Right lobe of liver (tissue), 6 donors: ENCODE data around the gene MEIKIN. TPM values are rescaled to one million over a fixed set of nuclear protein-coding genes. Genes with fewer than 3 reads are reported as not detected.
"Not testable (repeated sequence)": the region's sequence is repeated elsewhere in the genome, so short reads cannot be mapped to it uniquely, and the experiment has no call there.

Source experiments
- ATAC-seq, 4 donors: fragments of 200-7000 bp; cut with Tn5 transposase; one replicate each; pipeline ENCODE4 v1.9.1; 2020; ENCODE audit warnings: mild to moderate bottlenecking in 4 of 4, moderate library complexity in 4 of 4
- DNase-seq, 3 donors: peaks; one replicate each; pipeline ENCODE4 v3.0.0-alpha.2; 2020
- H3K27ac ChIP-seq, 3 donors: fragments of 200-600 bp; one replicate each; pipeline ENCODE4 v1.8.0; 2022
- H3K27me3 ChIP-seq, 2 donors: fragments of 200-600 bp; one replicate each; pipeline ENCODE4 v1.8.0; 2022
- H3K36me3 ChIP-seq, 4 donors: fragments of 200-600 bp; sonication (generic) in 1 of 4; one replicate each; pipeline versions ENCODE4 v1.5.1 to v1.8.0; 2017 to 2022; ENCODE audit warnings: control low read depth in 1 of 4
- H3K4me1 ChIP-seq, 4 donors: fragments of 200-600 bp; sonication (generic) in 1 of 4; one replicate each; pipeline versions ENCODE4 v1.5.1 to v1.8.0; 2017 to 2022; ENCODE audit warnings: control low read depth in 1 of 4
- H3K4me3 ChIP-seq, 3 donors: fragments of 200-600 bp; one replicate each; pipeline ENCODE4 v1.8.0; 2022
- H3K9me3 ChIP-seq, 4 donors: fragments of 200-600 bp; sonication (generic) in 1 of 4; one replicate each; pipeline versions ENCODE4 v1.5.1 to v1.8.0; 2017 to 2022; ENCODE audit warnings: control low read depth in 1 of 4
- POLR2A ChIP-seq: fragments of 450-650 bp; IDR thresholded peaks from one replicate; pipeline ENCODE4 v1.6.1; 2017; ENCODE audit warnings: antibody characterized with exemption, mild to moderate bottlenecking
- WGBS: methylation state at CpG from one replicate; pipeline ENCODE4 v1.1.6; 2018; ENCODE audit warnings: low coverage, low lambda C conversion rate; ENCODE audit not compliant: insufficient coverage; ENCODE audit errors: missing lambda C conversion rate; 5-methylcytosine and 5-hydroxymethylcytosine counted together
- intact Hi-C, 2 donors: fragments of 100-400 bp; cut with DNase I; formaldehyde crosslinking; loops; one replicate each; pipeline versions ENCODE4 v1.11.2 to v1.14.1; 2022
- total RNA-seq, 6 experiments: library from RNA; depleted of rRNA in 2 of 6; stranded (reverse); fragments of >200 nt in 2 of 6; fragmentation: NEBNext Ultra II Directional in 3 of 6; extraction: Animal tissue kit (Norgen Biotek cat#: 25700) in 3 of 6; gene quantifications; one replicate each; pipeline versions ENCODE4 v1.1.0 to v1.2.4, GENCODE V29; 2016 to 2023
- TF ChIP-seq, protein P1 (sequence below), 4 donors: fragments of 200-600 bp in 3 of 4; fragments of 450-650 bp in 1 of 4; IDR thresholded peaks; one replicate each; pipeline versions ENCODE4 v1.5.1 to v1.8.0; 2016 to 2022; ENCODE audit warnings: antibody characterized with exemption in 4 of 4, mild to moderate bottlenecking in 2 of 4
- donor health status: DM: no; HTN: yes; CAD: no.
- donor health status: DM: no; HTN: no; CAD: no.
- donor health status: DM: no; HTN: no; CAD: no.
- donor health status: DM: no; HTN: yes; CAD: no.
- donor health status: DM: no; HTN: yes; CAD: no.

The MEIKIN gene
- total RNA-seq, 6 experiments from 2014 or later: 0.55 TPM; not detected in 5

DNA sequence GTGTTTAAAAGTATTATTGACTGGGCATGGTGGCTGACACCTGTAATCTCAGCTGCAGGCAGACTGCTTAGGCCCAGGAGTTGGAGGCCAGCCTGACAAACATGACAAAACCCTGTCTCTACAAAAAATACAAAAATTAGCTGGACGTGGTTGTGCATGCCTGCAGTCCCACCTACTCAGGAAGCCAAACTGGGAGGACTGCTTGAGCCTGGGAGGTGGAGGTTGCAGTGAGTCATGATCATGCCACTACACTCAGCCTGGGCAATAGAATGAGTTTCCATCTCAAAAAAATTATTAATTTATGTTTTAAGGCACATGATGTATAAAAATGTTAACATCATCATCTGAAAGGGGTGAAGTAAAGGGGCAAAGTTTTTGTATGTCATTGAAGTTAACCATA, 98.9 kb downstream of the MEIKIN start:
- peaks cover 0 to 2% (median 0%) of the 10 kb centered on the region in 4 donors for H3K9me3 ChIP-seq
- H3K4me3 ChIP-seq: no peak overlapping the region
- H3K36me3 ChIP-seq: no peaks in the 10 kb centered on the region
- 14% methylated on average over 1 of the region's 1 CpG for WGBS
- no peak overlapping the region for H3K27ac ChIP-seq
- TF ChIP-seq, protein P1, sequence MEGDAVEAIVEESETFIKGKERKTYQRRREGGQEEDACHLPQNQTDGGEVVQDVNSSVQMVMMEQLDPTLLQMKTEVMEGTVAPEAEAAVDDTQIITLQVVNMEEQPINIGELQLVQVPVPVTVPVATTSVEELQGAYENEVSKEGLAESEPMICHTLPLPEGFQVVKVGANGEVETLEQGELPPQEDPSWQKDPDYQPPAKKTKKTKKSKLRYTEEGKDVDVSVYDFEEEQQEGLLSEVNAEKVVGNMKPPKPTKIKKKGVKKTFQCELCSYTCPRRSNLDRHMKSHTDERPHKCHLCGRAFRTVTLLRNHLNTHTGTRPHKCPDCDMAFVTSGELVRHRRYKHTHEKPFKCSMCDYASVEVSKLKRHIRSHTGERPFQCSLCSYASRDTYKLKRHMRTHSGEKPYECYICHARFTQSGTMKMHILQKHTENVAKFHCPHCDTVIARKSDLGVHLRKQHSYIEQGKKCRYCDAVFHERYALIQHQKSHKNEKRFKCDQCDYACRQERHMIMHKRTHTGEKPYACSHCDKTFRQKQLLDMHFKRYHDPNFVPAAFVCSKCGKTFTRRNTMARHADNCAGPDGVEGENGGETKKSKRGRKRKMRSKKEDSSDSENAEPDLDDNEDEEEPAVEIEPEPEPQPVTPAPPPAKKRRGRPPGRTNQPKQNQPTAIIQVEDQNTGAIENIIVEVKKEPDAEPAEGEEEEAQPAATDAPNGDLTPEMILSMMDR (IDR thresholded peaks at IDR 0.05): no peak
- TF ChIP-seq POLR2A: no peak
- intact Hi-C loops: no loop called here
- no peaks in the 10 kb centered on the region for H3K27me3 ChIP-seq
- ATAC-seq: no peak
- no peaks in the 10 kb centered on the region for H3K4me1 ChIP-seq
- DNase-seq: no peak

DNA sequence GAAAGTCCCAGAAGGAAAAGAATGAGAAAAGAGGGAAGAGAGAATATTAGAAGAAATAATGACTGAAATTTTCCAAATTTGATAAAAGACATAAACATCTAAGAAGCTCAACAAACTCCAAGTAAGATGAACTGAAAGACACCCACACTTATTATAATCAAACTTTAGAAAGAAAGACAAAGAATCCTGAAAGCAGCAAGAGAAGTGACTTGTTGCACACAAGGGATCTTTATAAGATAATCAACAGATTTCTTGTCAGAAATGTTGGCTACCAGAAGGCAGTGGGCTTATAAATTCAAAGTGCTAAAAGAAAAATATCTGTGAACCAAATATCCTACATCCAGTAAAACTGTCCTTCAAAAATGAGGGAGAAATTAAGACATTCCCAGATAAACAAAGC, 99.6 kb downstream of the MEIKIN start:
- ATAC-seq (no peak), DNase-seq (no peak)
- no peak for TF ChIP-seq POLR2A
- TF ChIP-seq, protein P1 (IDR thresholded peaks at IDR 0.05): no peak
- intact Hi-C loops: no loop called here
- Histone ChIP-seq H3K27ac (no peak overlapping the region), H3K4me3 (no peak overlapping the region), H3K9me3 (peaks cover 0 to 2% (median 0%) of the 10 kb centered on the region in 4 donors), H3K36me3 (no peaks in the 10 kb centered on the region), H3K4me1 (no peaks in the 10 kb centered on the region), H3K27me3 (no peaks in the 10 kb centered on the region)

DNA sequence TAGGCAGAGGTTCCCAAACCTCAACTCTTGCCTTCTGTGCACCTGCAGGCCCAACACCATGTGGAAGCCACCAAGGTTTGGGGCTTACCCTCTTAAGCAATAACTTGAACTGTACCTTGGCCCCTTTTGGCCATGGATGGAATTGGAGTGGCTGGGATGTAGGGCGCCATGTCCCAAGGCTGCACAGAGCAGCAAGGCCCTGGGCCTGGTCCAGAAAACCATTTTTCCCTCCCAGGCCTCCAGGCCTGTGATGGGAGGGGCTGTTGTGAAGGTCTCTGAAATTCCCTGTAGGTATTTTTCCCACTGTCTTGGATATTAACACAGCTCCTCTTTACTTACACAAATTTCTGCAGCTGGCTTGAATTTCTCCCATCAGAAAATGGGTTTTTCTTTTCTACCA, 102.5 kb downstream of the MEIKIN start:
- H3K4me1 ChIP-seq, H3K27me3 ChIP-seq, H3K9me3 ChIP-seq, intact Hi-C loops, ATAC-seq, H3K27ac ChIP-seq, H3K36me3 ChIP-seq, DNase-seq, H3K4me3 ChIP-seq: not testable (repeated sequence)
- 100% methylated on average over 1 of the region's 1 CpG for whole genome bisulfite sequencing

DNA sequence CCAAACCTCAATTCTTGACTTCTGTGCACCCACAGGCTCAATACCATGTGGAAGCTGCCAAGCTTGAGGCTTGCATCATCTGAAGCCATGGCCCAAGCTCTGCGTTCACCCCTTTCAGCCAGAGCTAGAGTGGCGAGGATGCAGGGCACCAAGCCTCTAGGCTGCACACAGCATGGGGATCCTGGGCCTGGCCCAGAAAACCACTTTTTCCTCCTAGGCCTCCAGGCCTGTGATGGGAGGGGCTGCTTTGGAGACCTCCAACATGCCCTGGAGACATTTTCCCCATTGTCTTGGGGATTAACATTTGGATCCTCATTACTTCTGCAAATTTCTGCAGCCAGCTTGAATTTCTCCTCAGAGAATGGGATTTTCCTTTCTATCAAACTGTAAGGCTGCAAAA, 112.8 kb downstream of the MEIKIN start:
- H3K4me1 ChIP-seq, H3K4me3 ChIP-seq, intact Hi-C loops, ATAC-seq, H3K9me3 ChIP-seq, DNase-seq, H3K27me3 ChIP-seq, H3K27ac ChIP-seq, H3K36me3 ChIP-seq: not testable (repeated sequence)
- no CpG with 5 or more reads among the region's 2 CpGs for WGBS

DNA sequence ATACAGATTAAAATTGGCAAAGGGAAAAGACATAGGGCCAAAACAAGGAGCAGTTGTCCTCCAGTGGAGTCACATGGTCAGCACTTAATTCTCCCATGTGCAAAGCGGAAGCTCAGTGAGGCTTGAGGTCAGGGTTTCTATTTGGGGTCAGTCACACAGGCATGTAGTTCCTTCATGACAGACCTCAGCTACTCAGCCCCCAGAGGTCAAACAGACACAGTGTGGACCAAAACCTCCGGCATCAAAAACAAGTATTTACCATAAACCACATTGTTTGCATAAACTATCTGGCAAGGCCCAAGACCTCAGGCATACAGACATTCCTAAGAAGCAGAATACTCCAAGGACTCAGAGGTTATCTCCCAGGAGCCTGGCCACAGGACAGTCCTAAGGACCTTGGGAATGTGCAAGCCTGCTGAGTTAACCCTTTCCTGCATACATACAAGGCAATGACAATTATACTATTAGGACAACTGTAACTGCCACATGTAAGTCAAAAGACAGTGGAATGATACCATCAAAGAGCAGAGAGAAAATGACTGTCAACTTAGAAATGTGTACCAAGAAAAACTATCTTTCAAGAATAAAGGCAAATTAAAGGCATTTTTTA, 120.0 kb downstream of the MEIKIN start:
- Histone ChIP-seq H3K9me3 (no peaks in the 10 kb centered on the region), H3K4me1 (no peaks in the 10 kb centered on the region), H3K36me3 (no peaks in the 10 kb centered on the region), H3K4me3 (no peak overlapping the region), H3K27ac (no peak overlapping the region), H3K27me3 (no peaks in the 10 kb centered on the region)
- ATAC-seq: no peak
- WGBS: 62% methylated on average over 2 of the region's 2 CpGs
- DNase-seq: no peak
- intact Hi-C loops: no loop called here
- TF ChIP-seq, protein P1 (IDR thresholded peaks at IDR 0.05): no peak
- TF ChIP-seq POLR2A: no peak

DNA sequence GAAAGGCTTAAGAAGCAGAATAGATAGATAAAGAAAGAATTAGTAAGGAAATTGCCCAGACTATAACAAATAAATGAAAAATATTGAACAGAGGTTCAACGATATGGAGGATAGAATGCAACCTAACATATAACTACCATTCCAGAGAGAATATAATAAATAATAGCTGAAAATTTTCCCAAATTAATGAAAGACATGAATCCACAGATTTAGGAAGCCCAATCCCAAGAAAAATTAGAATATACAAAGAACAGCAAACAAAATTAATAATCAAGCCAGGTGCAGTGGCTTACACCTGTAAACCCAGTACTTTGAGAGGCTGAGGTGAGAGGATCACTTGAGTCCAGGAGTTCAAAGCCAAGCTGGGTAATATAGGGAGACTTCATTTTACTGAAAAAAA, 120.8 kb downstream of the MEIKIN start:
- Histone ChIP-seq H3K27me3 (no peaks in the 10 kb centered on the region), H3K4me1 (no peaks in the 10 kb centered on the region), H3K4me3 (no peak overlapping the region), H3K9me3 (no peaks in the 10 kb centered on the region), H3K36me3 (no peaks in the 10 kb centered on the region), H3K27ac (no peak overlapping the region)
- ATAC-seq (no peak), DNase-seq (no peak)
- WGBS: 70% methylated on average over 1 of the region's 1 CpG
- TF ChIP-seq, protein P1 (IDR thresholded peaks at IDR 0.05): no peak
- TF ChIP-seq POLR2A: no peak
- intact Hi-C loops: no loop called here
